SK-N-SH treated with all-trans-retinoic acid at 6 μM for 48 hours (cell line): ENCODE results near the gene MGME1.

Source experiments
- ATAC-seq: fragments of 200-7000 bp; cut with Tn5 transposase; 3 replicates; pipeline ENCODE4 v1.9.1; 2020; ENCODE audit warnings: mild to moderate bottlenecking, moderate library complexity
- ARNTL ChIP-seq: fragments of 450-650 bp; formaldehyde crosslinking; IDR thresholded peaks from 2 replicates; pipeline ENCODE4 v1.5.0; 2020; ENCODE audit warnings: low read depth, mild to moderate bottlenecking, moderate library complexity, borderline replicate concordance
- BACH2 ChIP-seq: fragments of 250-450 bp; sonication (Bioruptor Pico); IDR thresholded peaks from 2 replicates; pipeline ENCODE4 v1.9.0; 2021; ENCODE audit warnings: mild to moderate bottlenecking, borderline replicate concordance
- CREB5 ChIP-seq: fragments of 250-450 bp; sonication (Bioruptor Pico); IDR thresholded peaks from 2 replicates; pipeline ENCODE4 v1.5.1; 2020; ENCODE audit warnings: low read depth, mild to moderate bottlenecking, moderate library complexity
- CSDC2 ChIP-seq: fragments of 250-450 bp; sonication (Bioruptor Pico); IDR thresholded peaks from 2 replicates; pipeline ENCODE4 v1.5.0; 2020; ENCODE audit warnings: mild to moderate bottlenecking, moderate library complexity
- GLIS3 ChIP-seq: fragments of 250-450 bp; sonication (Bioruptor Pico); IDR thresholded peaks from 2 replicates; pipeline ENCODE4 v1.5.0; 2020; ENCODE audit warnings: mild to moderate bottlenecking, moderate library complexity
- ISL1 ChIP-seq: fragments of 250-450 bp; sonication (Bioruptor Pico); IDR thresholded peaks from 2 replicates; pipeline ENCODE4 v2.1.2; 2022; ENCODE audit warnings: mild to moderate bottlenecking, moderate library complexity
- PPARA ChIP-seq: fragments of 250-450 bp; sonication (Bioruptor Pico); IDR thresholded peaks from 2 replicates; pipeline ENCODE4 v1.5.0; 2020; ENCODE audit warnings: mild to moderate bottlenecking, borderline replicate concordance
- RARB ChIP-seq: fragments of 250-450 bp; sonication (Bioruptor Pico); IDR thresholded peaks from 2 replicates; pipeline ENCODE4 v1.8.0; 2021; ENCODE audit warnings: mild to moderate bottlenecking, moderate library complexity
- SNAI2 ChIP-seq: fragments of 250-450 bp; sonication (Bioruptor Pico); IDR thresholded peaks from 2 replicates; pipeline ENCODE4 v1.5.0; 2020; ENCODE audit warnings: mild to moderate bottlenecking, moderate library complexity
- TCF4 ChIP-seq: fragments of 250-450 bp; sonication (Bioruptor Pico); IDR thresholded peaks from 2 replicates; pipeline ENCODE4 v1.8.0; 2021; ENCODE audit warnings: mild to moderate bottlenecking, moderate library complexity, borderline replicate concordance
- ZC3H10 ChIP-seq: fragments of 250-450 bp; sonication (Bioruptor Pico); IDR thresholded peaks from 2 replicates; pipeline ENCODE4 v1.5.1; 2021; ENCODE audit warnings: mild to moderate bottlenecking, moderate library complexity
- ZFP3 ChIP-seq: fragments of 250-450 bp; sonication (Bioruptor Pico); IDR thresholded peaks from 2 replicates; pipeline ENCODE4 v1.5.0; 2020; ENCODE audit warnings: mild to moderate bottlenecking, moderate library complexity
- ZFP30 ChIP-seq: fragments of 450-650 bp; formaldehyde crosslinking; IDR thresholded peaks from 2 replicates; pipeline ENCODE4 v1.5.0; 2022; ENCODE audit warnings: mild to moderate bottlenecking, moderate library complexity
- ZNF565 ChIP-seq: fragments of 450-650 bp; formaldehyde crosslinking; conservative IDR thresholded peaks from 2 replicates; pipeline ENCODE4 v1.5.0; 2020; ENCODE audit warnings: low read depth, mild to moderate bottlenecking, moderate library complexity
- ZNF70 ChIP-seq: fragments of 450-650 bp; formaldehyde crosslinking; IDR thresholded peaks from 2 replicates; pipeline ENCODE4 v1.5.0; 2020; ENCODE audit warnings: mild to moderate bottlenecking, moderate library complexity
- ZNF8 ChIP-seq: fragments of 450-650 bp; formaldehyde crosslinking; IDR thresholded peaks from 2 replicates; pipeline ENCODE4 v1.5.0; 2020; ENCODE audit warnings: mild to moderate bottlenecking, moderate library complexity
- TF ChIP-seq, protein P1 (sequence below): fragments of 250-450 bp; sonication (Bioruptor Pico); IDR thresholded peaks from 2 replicates; pipeline ENCODE4 v1.5.1; 2021; ENCODE audit warnings: mild to moderate bottlenecking, moderate library complexity
- TF ChIP-seq, protein P2 (sequence below): fragments of 250-450 bp; sonication (Bioruptor Pico); IDR thresholded peaks from 2 replicates; pipeline ENCODE4 v1.5.0; 2020; ENCODE audit warnings: mild to moderate bottlenecking, moderate library complexity
- TF ChIP-seq, protein P3 (sequence below): fragments of 250-450 bp; sonication (Bioruptor Pico); IDR thresholded peaks from 2 replicates; pipeline ENCODE4 v1.8.0; 2020; ENCODE audit warnings: mild to moderate bottlenecking, moderate library complexity, borderline replicate concordance
- TF ChIP-seq, protein P4 (sequence below): fragments of 250-450 bp; sonication (Bioruptor Pico); IDR thresholded peaks from 2 replicates; pipeline ENCODE4 v1.8.0; 2021; ENCODE audit warnings: low read depth, mild to moderate bottlenecking, moderate library complexity, borderline replicate concordance

Gene MGME1

DNA sequence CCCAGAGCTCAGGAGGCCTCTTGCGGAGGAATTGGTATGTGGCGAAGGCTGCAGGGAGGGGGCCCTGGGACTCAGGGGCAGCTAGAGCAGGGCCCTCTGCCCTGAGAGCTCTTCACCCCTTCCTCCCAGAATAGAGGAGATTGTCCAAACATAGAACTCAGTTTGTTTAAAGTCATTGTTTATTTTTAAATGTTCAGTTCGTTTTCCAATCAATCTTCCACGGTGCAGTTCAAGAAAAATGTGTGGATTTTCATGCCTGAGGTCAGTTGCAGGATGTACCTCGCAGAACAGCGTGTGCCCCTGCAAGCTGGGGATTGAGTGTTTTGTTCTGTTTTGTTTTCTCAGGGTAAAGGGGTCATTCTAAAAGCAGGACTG lies 37.2 kb downstream of the MGME1 start:
- ATAC-seq = no peak
- TF ChIP-seq RARB (CRISPR knock-in tag) (no peak), BACH2 (CRISPR knock-in tag) (no peak), ISL1 (CRISPR knock-in tag) (no peak), PPARA (CRISPR knock-in tag) (no peak), ZNF8 (CRISPR knock-in tag) (no peak), ZFP3 (CRISPR knock-in tag) (no peak), CSDC2 (CRISPR knock-in tag) (no peak), GLIS3 (CRISPR knock-in tag) (no peak), ZNF70 (no peak), ZFP30 (CRISPR knock-in tag) (no peak)
- TF ChIP-seq, protein P1, sequence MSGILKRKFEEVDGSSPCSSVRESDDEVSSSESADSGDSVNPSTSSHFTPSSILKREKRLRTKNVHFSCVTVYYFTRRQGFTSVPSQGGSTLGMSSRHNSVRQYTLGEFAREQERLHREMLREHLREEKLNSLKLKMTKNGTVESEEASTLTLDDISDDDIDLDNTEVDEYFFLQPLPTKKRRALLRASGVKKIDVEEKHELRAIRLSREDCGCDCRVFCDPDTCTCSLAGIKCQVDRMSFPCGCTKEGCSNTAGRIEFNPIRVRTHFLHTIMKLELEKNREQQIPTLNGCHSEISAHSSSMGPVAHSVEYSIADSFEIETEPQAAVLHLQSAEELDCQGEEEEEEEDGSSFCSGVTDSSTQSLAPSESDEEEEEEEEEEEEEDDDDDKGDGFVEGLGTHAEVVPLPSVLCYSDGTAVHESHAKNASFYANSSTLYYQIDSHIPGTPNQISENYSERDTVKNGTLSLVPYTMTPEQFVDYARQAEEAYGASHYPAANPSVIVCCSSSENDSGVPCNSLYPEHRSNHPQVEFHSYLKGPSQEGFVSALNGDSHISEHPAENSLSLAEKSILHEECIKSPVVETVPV = no peak
- TF ChIP-seq, protein P2, sequence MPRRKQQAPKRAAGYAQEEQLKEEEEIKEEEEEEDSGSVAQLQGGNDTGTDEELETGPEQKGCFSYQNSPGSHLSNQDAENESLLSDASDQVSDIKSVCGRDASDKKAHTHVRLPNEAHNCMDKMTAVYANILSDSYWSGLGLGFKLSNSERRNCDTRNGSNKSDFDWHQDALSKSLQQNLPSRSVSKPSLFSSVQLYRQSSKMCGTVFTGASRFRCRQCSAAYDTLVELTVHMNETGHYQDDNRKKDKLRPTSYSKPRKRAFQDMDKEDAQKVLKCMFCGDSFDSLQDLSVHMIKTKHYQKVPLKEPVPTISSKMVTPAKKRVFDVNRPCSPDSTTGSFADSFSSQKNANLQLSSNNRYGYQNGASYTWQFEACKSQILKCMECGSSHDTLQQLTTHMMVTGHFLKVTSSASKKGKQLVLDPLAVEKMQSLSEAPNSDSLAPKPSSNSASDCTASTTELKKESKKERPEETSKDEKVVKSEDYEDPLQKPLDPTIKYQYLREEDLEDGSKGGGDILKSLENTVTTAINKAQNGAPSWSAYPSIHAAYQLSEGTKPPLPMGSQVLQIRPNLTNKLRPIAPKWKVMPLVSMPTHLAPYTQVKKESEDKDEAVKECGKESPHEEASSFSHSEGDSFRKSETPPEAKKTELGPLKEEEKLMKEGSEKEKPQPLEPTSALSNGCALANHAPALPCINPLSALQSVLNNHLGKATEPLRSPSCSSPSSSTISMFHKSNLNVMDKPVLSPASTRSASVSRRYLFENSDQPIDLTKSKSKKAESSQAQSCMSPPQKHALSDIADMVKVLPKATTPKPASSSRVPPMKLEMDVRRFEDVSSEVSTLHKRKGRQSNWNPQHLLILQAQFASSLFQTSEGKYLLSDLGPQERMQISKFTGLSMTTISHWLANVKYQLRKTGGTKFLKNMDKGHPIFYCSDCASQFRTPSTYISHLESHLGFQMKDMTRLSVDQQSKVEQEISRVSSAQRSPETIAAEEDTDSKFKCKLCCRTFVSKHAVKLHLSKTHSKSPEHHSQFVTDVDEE (CRISPR knock-in tag) = no peak
- TF ChIP-seq, protein P3, sequence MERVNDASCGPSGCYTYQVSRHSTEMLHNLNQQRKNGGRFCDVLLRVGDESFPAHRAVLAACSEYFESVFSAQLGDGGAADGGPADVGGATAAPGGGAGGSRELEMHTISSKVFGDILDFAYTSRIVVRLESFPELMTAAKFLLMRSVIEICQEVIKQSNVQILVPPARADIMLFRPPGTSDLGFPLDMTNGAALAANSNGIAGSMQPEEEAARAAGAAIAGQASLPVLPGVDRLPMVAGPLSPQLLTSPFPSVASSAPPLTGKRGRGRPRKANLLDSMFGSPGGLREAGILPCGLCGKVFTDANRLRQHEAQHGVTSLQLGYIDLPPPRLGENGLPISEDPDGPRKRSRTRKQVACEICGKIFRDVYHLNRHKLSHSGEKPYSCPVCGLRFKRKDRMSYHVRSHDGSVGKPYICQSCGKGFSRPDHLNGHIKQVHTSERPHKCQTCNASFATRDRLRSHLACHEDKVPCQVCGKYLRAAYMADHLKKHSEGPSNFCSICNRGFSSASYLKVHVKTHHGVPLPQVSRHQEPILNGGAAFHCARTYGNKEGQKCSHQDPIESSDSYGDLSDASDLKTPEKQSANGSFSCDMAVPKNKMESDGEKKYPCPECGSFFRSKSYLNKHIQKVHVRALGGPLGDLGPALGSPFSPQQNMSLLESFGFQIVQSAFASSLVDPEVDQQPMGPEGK = no peak
- TF ChIP-seq, all 23 proteins: peak for 0

- no peak for ATAC-seq
- TF ChIP-seq RARB (CRISPR knock-in tag) (no peak), PPARA (CRISPR knock-in tag) (no peak), BACH2 (CRISPR knock-in tag) (no peak), TCF4 (CRISPR knock-in tag) (no peak), ZNF8 (CRISPR knock-in tag) (no peak), ZC3H10 (CRISPR knock-in tag) (no peak), ZFP3 (CRISPR knock-in tag) (no peak), ARNTL (CRISPR knock-in tag) (no peak), SNAI2 (CRISPR knock-in tag) (no peak)
- TF ChIP-seq, protein P1 = no peak
- TF ChIP-seq, protein P4, sequence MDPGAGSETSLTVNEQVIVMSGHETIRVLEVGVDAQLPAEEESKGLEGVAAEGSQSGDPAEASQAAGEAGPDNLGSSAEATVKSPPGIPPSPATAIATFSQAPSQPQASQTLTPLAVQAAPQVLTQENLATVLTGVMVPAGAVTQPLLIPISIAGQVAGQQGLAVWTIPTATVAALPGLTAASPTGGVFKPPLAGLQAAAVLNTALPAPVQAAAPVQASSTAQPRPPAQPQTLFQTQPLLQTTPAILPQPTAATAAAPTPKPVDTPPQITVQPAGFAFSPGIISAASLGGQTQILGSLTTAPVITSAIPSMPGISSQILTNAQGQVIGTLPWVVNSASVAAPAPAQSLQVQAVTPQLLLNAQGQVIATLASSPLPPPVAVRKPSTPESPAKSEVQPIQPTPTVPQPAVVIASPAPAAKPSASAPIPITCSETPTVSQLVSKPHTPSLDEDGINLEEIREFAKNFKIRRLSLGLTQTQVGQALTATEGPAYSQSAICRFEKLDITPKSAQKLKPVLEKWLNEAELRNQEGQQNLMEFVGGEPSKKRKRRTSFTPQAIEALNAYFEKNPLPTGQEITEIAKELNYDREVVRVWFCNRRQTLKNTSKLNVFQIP (CRISPR knock-in tag) = no peak
These were observed 37.9 kb downstream of the MGME1 start for GRCh38 chr20:18006684-18007083.

GRCh38 chr20:18007534-18008292 lies 38.9 kb downstream of the MGME1 start:
- no peak for ATAC-seq
- no peak for TF ChIP-seq SNAI2 (CRISPR knock-in tag)

DNA sequence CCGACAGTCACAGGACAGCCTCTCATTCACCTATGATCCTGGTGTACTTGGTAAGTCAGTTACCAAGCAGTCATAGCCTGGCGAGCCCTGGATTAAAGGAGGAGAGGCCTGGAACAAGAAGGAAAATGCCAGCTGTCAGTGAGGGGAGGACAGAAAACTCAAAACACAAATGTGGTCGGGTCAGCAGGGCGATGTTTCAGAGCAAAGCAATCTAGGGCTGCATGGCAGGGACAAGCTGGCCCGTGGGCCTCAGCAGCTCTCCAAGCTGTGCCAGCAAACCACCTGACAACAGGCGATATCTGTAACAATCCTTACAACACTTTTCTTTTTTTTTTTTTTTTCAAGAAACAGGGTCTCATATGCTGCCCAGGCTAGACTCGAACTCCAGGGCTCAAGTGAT lies 40.3 kb downstream of the MGME1 start:
- ATAC-seq = no peak
- TF ChIP-seq, protein P1 = no peak
- TF ChIP-seq CREB5 (CRISPR knock-in tag) = no peak
- TF ChIP-seq ZNF565 (CRISPR knock-in tag) = no peak
- TF ChIP-seq, protein P2 (CRISPR knock-in tag) = no peak
